IMR-90 (cell line): ENCODE data around the gene PCDHGA9. TPM values are rescaled to one million over a fixed set of nuclear protein-coding genes. Genes with fewer than 3 reads are reported as not detected.
A peak's percentile ranks its signal among the peaks of the same experiment; 100 is the strongest.

Experiments
- ATAC-seq: fragments of 200-7000 bp; cut with Tn5 transposase; 2 replicates; pipeline ENCODE4 v1.9.1; 2020; ENCODE audit warnings: low read depth, mild to moderate bottlenecking, moderate library complexity
- Bru-seq: library from RNA; stranded (reverse); fragments of 400-500 nt; gene quantifications from one replicate; lab custom pipeline; 2021; lab: Mats Ljungman, UMichigan
- BruChase-seq, 2 experiments: library from RNA; stranded (reverse); fragments of 400-500 nt; gene quantifications; one replicate each; lab custom pipeline; 2021; lab: Mats Ljungman, UMichigan
- BruUV-seq: library from RNA; stranded (reverse); fragments of 400-500 nt; replicated peaks from 2 replicates; lab custom pipeline; 2021; lab: Mats Ljungman, UMichigan
- CTCF ChIA-PET: fragments of 300-600 bp; formaldehyde crosslinking; extraction: SDS; loops from one replicate; lab custom pipeline; 2021; ENCODE audit warnings: antibody characterized with exemption; lab: Yijun Ruan, JAX
- POLR2A ChIA-PET: fragments of 300-600 bp; sonication (Branson Sonifier 250); formaldehyde crosslinking; loops from one replicate; lab custom pipeline; 2022; ENCODE audit warnings: antibody characterized with exemption; ENCODE audit not compliant: unreplicated experiment; lab: Charles Lee
- DNase-seq: peaks from one replicate; pipeline ENCODE4 v3.0.0; 2013
- H2AFZ ChIP-seq: replicated peaks from 2 replicates; pipeline ENCODE3; 2013; ENCODE audit warnings: low read length, mild to moderate bottlenecking; ENCODE audit not compliant: poor library complexity
- H2AK5ac ChIP-seq: 2 replicates; pipeline ENCODE4 v1.6.1; 2013; ENCODE audit warnings: low read depth, low read length, inconsistent platforms
- H2AK9ac ChIP-seq: replicated peaks from 2 replicates; pipeline ENCODE3; 2013; ENCODE audit warnings: mild to moderate bottlenecking, low read depth, low read length, moderate library complexity; ENCODE audit not compliant: poor library complexity
- H2BK120ac ChIP-seq: 2 replicates; pipeline ENCODE4 v1.6.1; 2013; ENCODE audit warnings: low read depth, low read length, inconsistent platforms
- H2BK15ac ChIP-seq: 3 replicates; pipeline ENCODE4 v1.6.1; 2013; ENCODE audit warnings: low read depth, low read length, inconsistent platforms
- H2BK20ac ChIP-seq: 2 replicates; pipeline ENCODE4 v1.6.1; 2013; ENCODE audit warnings: low read depth, mild to moderate bottlenecking, inconsistent platforms, low read length, moderate library complexity
- H2BK5ac ChIP-seq: 2 replicates; pipeline ENCODE4 v1.6.1; 2013; ENCODE audit warnings: mild to moderate bottlenecking, low read depth, low read length, inconsistent platforms; ENCODE audit not compliant: poor library complexity, severe bottlenecking
- H3K14ac ChIP-seq: replicated peaks from 2 replicates; pipeline ENCODE4 v1.6.1; 2013; ENCODE audit warnings: low read depth, low read length, inconsistent platforms
- H3K18ac ChIP-seq: 2 replicates; pipeline ENCODE4 v1.6.1; 2013; ENCODE audit warnings: low read depth, low read length, control low read depth
- H3K23ac ChIP-seq: 2 replicates; pipeline ENCODE4 v1.6.1; 2013; ENCODE audit warnings: low read depth, low read length, inconsistent platforms
- H3K27ac ChIP-seq: 2 replicates; pipeline ENCODE4 v1.5.1; 2013; ENCODE audit warnings: mild to moderate bottlenecking, control low read depth, low read length; ENCODE audit not compliant: insufficient read depth
- H3K27me3 ChIP-seq: 2 replicates; pipeline ENCODE4 v1.6.1; 2013; ENCODE audit warnings: low read length; ENCODE audit not compliant: control insufficient read depth, insufficient read depth
- H3K36me3 ChIP-seq: 2 replicates; pipeline ENCODE4 v1.6.1; 2013; ENCODE audit warnings: low read length, mixed read lengths; ENCODE audit not compliant: control insufficient read depth, insufficient read depth
- H3K4ac ChIP-seq: 2 replicates; pipeline ENCODE4 v1.6.1; 2013; ENCODE audit warnings: low read depth, low read length, inconsistent platforms
- H3K4me1 ChIP-seq: 2 replicates; pipeline ENCODE4 v1.6.1; 2013; ENCODE audit warnings: low read length, mixed read lengths; ENCODE audit not compliant: control insufficient read depth, insufficient read depth
- H3K4me2 ChIP-seq: 2 replicates; pipeline ENCODE4 v1.6.1; 2013; ENCODE audit warnings: low read depth, mild to moderate bottlenecking, control low read depth, low read length, moderate library complexity
- H3K4me3 ChIP-seq: 2 replicates; pipeline ENCODE4 v1.5.1; 2013; ENCODE audit warnings: low read depth, mild to moderate bottlenecking, control low read depth, low read length, moderate library complexity; ENCODE audit not compliant: insufficient read depth
- H3K56ac ChIP-seq: 2 replicates; pipeline ENCODE4 v1.6.1; 2013; ENCODE audit warnings: low read length, inconsistent platforms; ENCODE audit not compliant: insufficient read depth; ENCODE audit errors: extremely low read depth
- H3K79me1 ChIP-seq, 2 experiments: 2 replicates each; pipeline ENCODE4 v1.6.1; 2013; ENCODE audit warnings: low read length in 2 of 2, inconsistent platforms in 1 of 2, low read depth in 1 of 2
- H3K9ac ChIP-seq: 2 replicates; pipeline ENCODE4 v1.6.1; 2013; ENCODE audit warnings: low read depth, low read length, control low read depth
- H3K9me1 ChIP-seq: 2 replicates; pipeline ENCODE4 v1.6.1; 2013; ENCODE audit warnings: low read length, inconsistent platforms; ENCODE audit not compliant: insufficient read depth
- H3K9me3 ChIP-seq: 2 replicates; pipeline ENCODE4 v1.6.1; 2013; ENCODE audit warnings: low read length; ENCODE audit not compliant: control insufficient read depth, insufficient read depth
- H4K20me1 ChIP-seq: 2 replicates; pipeline ENCODE4 v1.6.1; 2013; ENCODE audit warnings: low read length, inconsistent platforms; ENCODE audit not compliant: insufficient read depth
- H4K5ac ChIP-seq: 2 replicates; pipeline ENCODE4 v1.6.1; 2013; ENCODE audit warnings: mild to moderate bottlenecking, low read depth, low read length, control low read depth
- H4K8ac ChIP-seq, 2 experiments: 2 replicates each; pipeline ENCODE4 v1.6.1; 2013; ENCODE audit warnings: low read depth in 2 of 2, low read length in 2 of 2, control low read depth in 1 of 2, inconsistent platforms in 1 of 2
- H4K91ac ChIP-seq: 2 replicates; pipeline ENCODE4 v1.6.1; 2013; ENCODE audit warnings: low read depth, low read length, inconsistent platforms; ENCODE audit not compliant: insufficient read depth
- BHLHE40 ChIP-seq: fragments of 150-350 bp; IDR thresholded peaks from 2 replicates; pipeline ENCODE4 v1.6.1; 2016; ENCODE audit warnings: mild to moderate bottlenecking, low read depth, low read length
- CEBPB ChIP-seq: IDR thresholded peaks from 2 replicates; pipeline ENCODE4 v1.6.1; 2012; ENCODE audit warnings: low read depth, low read length, improper control_type of control experiment
- CHD1 ChIP-seq: IDR thresholded peaks from 2 replicates; pipeline ENCODE4 v1.6.1; 2012; ENCODE audit warnings: low read depth, low read length, improper control_type of control experiment
- CTCF ChIP-seq: conservative IDR thresholded peaks from 2 replicates; pipeline ENCODE4 v1.5.1; 2012; ENCODE audit warnings: mild to moderate bottlenecking, low read depth, low read length, improper control_type of control experiment
- FOS ChIP-seq: fragments of 150-350 bp; IDR thresholded peaks from 2 replicates; pipeline ENCODE4 v1.6.1; 2016; ENCODE audit warnings: low read depth, low read length
- MAFK ChIP-seq: IDR thresholded peaks from 2 replicates; pipeline ENCODE4 v1.6.1; 2012; ENCODE audit warnings: low read depth, low read length, improper control_type of control experiment
- MAZ ChIP-seq: IDR thresholded peaks from 2 replicates; pipeline ENCODE4 v1.6.1; 2012; ENCODE audit warnings: low read depth, mild to moderate bottlenecking, low read length, improper control_type of control experiment, moderate library complexity, borderline replicate concordance
- MXI1 ChIP-seq: IDR thresholded peaks from 2 replicates; pipeline ENCODE4 v1.6.1; 2012; ENCODE audit warnings: low read depth, mild to moderate bottlenecking, low read length, moderate library complexity, borderline replicate concordance
- NFE2L2 ChIP-seq: fragments of 150-350 bp; IDR thresholded peaks from 2 replicates; pipeline ENCODE4 v1.6.1; 2016; ENCODE audit warnings: low read depth, mild to moderate bottlenecking, low read length
- POLR2A ChIP-seq: IDR thresholded peaks from 2 replicates; pipeline ENCODE4 v1.6.1; 2012; ENCODE audit warnings: mild to moderate bottlenecking, low read depth, low read length
- RAD21 ChIP-seq: IDR thresholded peaks from 2 replicates; pipeline ENCODE4 v1.6.1; 2012; ENCODE audit warnings: low read length, improper control_type of control experiment
- RCOR1 ChIP-seq: IDR thresholded peaks from 2 replicates; pipeline ENCODE4 v1.6.1; 2012; ENCODE audit warnings: mild to moderate bottlenecking, low read length, improper control_type of control experiment; ENCODE audit not compliant: insufficient replicate concordance
- RFX5 ChIP-seq: IDR thresholded peaks from 2 replicates; pipeline ENCODE4 v1.8.0; 2012; ENCODE audit warnings: low read depth, mild to moderate bottlenecking, low read length, moderate library complexity
- SMC3 ChIP-seq: fragments of 150-350 bp; IDR thresholded peaks from 2 replicates; pipeline ENCODE4 v1.6.1; 2016; ENCODE audit warnings: low read depth, mild to moderate bottlenecking, antibody characterized with exemption, low read length, moderate library complexity
- WGBS, 2 experiments: methylation state at CpG; one replicate each; pipeline versions ENCODE4 v1.1.5 to v1.1.7; 2013; ENCODE audit warnings: missing lambda C conversion rate in 2 of 2; ENCODE audit not compliant: insufficient read length in 1 of 2; ENCODE audit errors: extremely low coverage in 2 of 2; 5-methylcytosine and 5-hydroxymethylcytosine counted together
- dilution Hi-C: fragments of 300-500 bp; cut with HindIII; formaldehyde crosslinking; loops from one replicate; pipeline ENCODE4 v1.14.3; 2018; ENCODE audit warnings: low sequenced_read_pairs; ENCODE audit not compliant: unreplicated experiment
- in situ Hi-C: fragments of 300-500 bp; cut with MboI; formaldehyde crosslinking; loops from 3 replicates; pipeline ENCODE4 v1.14.3; 2019; ENCODE audit warnings: low sequenced_read_pairs, inconsistent platforms, mixed read lengths
- intact Hi-C: fragments of 100-400 bp; cut with micrococcal nuclease; formaldehyde crosslinking; loops from 2 replicates; pipeline ENCODE4 v1.10.0; 2022
- long read RNA-seq: library from polyadenylated mRNA; unstranded; transcript quantifications from one replicate; pipeline ENCODE4 v2.0.0, GENCODE V29; 2021; ENCODE audit not compliant: unreplicated experiment
- polyA plus RNA-seq, 3 experiments: library from polyadenylated mRNA; depleted of rRNA; stranded (reverse); fragments of >200 nt; gene quantifications; 2 replicates each; pipeline ENCODE4 v1.2.3, GENCODE V29; 2012; ENCODE audit warnings: low replicate concordance in 1 of 3
- total RNA-seq: library from RNA; depleted of rRNA; stranded (reverse); fragments of >200 nt; gene quantifications from 2 replicates; pipeline ENCODE4 v1.2.3, GENCODE V29; 2012; rRNA removed
- TF ChIP-seq, protein P1 (sequence below): fragments of 150-350 bp; IDR thresholded peaks from 2 replicates; pipeline ENCODE4 v1.6.1; 2016; ENCODE audit warnings: low read depth, mild to moderate bottlenecking, low read length, moderate library complexity, borderline replicate concordance

Gene PCDHGA9
- total RNA-seq (3.9 and 4.5 TPM in 2 replicates), polyA plus RNA-seq (2012; rRNA removed) (1.5 and 1.8 TPM in 2 replicates), Bru-seq, nascent RNA (percentile 91 among the genes with signal in this experiment), BruChase-seq, experiment 1, labeled RNA remaining after a 6-hour chase (percentile 88 among the genes with signal in this experiment), BruChase-seq, experiment 2, labeled RNA remaining after a 2-hour chase (percentile 94 among the genes with signal in this experiment)
- polyA plus RNA-seq (2012; cell fraction: cytosol; rRNA removed): 1.4 TPM in 2 replicates
- polyA plus RNA-seq (2012; cell fraction: nucleus; rRNA removed; ENCODE audit: low replicate concordance): 2.7 and 3.5 TPM in 2 replicates
- long read RNA-seq: 0 reads

DNA sequence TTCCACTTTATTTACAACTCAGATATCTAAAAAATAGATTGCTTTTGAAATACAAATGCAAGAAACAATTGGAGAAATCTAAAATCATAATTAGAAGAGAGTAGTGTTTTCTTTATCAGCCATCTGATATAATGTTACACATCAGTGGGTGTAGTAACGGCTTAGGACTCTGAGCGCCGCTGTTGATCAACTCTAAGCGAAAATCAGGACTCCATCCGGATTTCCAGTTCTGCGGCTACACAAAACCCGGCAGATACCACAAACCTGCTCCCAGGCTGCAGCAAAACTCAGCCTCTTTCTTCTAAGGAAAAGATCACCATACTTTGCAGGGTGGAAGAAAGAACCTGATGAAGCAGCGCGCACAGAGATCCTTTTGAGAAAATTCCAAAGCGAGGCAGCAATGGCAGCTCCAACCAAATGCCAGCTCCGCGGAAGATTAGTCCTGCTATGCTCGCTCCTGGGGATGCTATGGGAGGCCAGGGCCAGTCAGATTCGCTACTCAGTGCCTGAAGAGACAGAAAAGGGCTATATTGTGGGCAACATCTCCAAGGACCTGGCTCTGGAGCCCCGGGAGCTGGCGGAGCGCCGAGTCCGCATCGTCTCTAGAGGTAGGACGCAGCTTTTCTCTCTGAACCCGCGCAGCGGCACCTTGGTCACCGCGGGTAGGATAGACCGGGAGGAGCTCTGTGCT, at the start of gene PCDHGA9:
TSS of gene PCDHGA9 (plus strand) at position 226 of the 691 bp plus-strand sequence. CDS start at position 401, 175 bp downstream.
- no TSS peak for BruUV-seq
- ChIA-PET CTCF (interaction anchor here (1.2 kb wide), 1 partner anchor 161 kb away, joined by 4 read pairs; no protein-coding TSS in a partner anchor), POLR2A (no interaction called here)
- Histone ChIP-seq H3K4ac (no peak within 1 kb of the TSS), H3K9me1 (no peaks in the 10 kb centered on the region), H3K9me3 (peaks cover 51% of the 10 kb centered on the region), H4K20me1 (no peaks in the 10 kb centered on the region), H3K79me1 (peaks cover 16 to 26% of the 10 kb centered on the region in 2 experiments), H2BK20ac (no peak within 1 kb of the TSS), H3K23ac (no peak within 1 kb of the TSS), H4K5ac (no peak within 1 kb of the TSS), H3K56ac (no peak within 1 kb of the TSS), H3K4me1 (no peaks in the 10 kb centered on the region), H2AK5ac (no peak within 1 kb of the TSS), H3K14ac (no peak within 1 kb of the TSS), H2BK5ac (no peak within 1 kb of the TSS), H3K18ac (no peak within 1 kb of the TSS), H3K27ac (no peak within 1 kb of the TSS), H2AFZ (peak within 1 kb of the TSS; percentile 9), H2BK15ac (no peak within 1 kb of the TSS), H2AK9ac (no peak within 1 kb of the TSS), H4K91ac (no peak within 1 kb of the TSS), H2BK120ac (no peak within 1 kb of the TSS), H4K8ac (no peak within 1 kb of the TSS), H3K36me3 (peaks cover 20% of the 10 kb centered on the region), H3K9ac (no peak within 1 kb of the TSS), H3K4me2 (no peak within 1 kb of the TSS), H3K27me3 (no peaks in the 10 kb centered on the region), H3K4me3 (peak within 1 kb of the TSS; percentile 24)
- dilution Hi-C loops (no loop called here), intact Hi-C loops (no loop called here), in situ Hi-C loops (no loop called here)
- WGBS, 2 experiments: 17% methylated on average over 3 of the region's 27 CpGs; no CpG with 5 or more reads in 1 of the 2 experiments
- peak; percentile 36 for TF ChIP-seq RAD21
- TF ChIP-seq, protein P1, sequence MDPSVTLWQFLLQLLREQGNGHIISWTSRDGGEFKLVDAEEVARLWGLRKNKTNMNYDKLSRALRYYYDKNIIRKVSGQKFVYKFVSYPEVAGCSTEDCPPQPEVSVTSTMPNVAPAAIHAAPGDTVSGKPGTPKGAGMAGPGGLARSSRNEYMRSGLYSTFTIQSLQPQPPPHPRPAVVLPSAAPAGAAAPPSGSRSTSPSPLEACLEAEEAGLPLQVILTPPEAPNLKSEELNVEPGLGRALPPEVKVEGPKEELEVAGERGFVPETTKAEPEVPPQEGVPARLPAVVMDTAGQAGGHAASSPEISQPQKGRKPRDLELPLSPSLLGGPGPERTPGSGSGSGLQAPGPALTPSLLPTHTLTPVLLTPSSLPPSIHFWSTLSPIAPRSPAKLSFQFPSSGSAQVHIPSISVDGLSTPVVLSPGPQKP: no peak
- no peak for TF ChIP-seq MXI1
- TF ChIP-seq FOS: no peak
- no peak for TF ChIP-seq CHD1
- TF ChIP-seq RFX5: no peak
- TF ChIP-seq NFE2L2: no peak
- TF ChIP-seq POLR2A: no peak
- TF ChIP-seq CTCF: peak; percentile 43
- TF ChIP-seq MAZ: no peak
- TF ChIP-seq MAFK: no peak
- no peak for TF ChIP-seq BHLHE40
- no peak for TF ChIP-seq RCOR1
- TF ChIP-seq SMC3: no peak
- TF ChIP-seq CEBPB: no peak
- ATAC-seq: no peak
- peak; percentile 40 for DNase-seq
